ENCODE data around the gene SLC2A1.

DNA sequence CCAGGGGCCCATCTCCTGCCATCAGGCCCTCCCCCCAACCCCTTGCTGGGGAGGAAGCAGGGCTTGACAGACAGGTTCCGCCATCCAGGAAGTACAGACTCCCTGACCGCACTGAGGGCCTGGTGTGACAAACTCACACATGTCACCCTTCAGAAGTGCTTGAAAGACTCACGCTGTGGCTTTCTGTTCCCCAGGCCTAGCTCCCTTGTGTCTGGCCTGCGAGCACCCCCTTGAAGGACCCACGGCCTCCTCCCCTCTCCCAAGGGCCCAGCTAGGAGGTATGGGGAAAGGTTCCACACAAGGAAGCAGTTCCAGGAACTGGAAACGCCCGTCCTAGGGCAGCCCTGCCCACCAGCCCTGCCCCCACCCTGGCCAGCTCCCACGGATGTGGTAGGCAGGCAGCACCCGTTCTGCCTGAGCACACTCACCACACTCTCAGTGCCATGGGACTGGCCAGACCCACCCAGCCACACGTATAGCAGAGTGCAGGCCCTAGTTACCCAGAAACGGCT lies 26.7 kb downstream of the SLC2A1 start:
- TF ChIP-seq, protein P1, sequence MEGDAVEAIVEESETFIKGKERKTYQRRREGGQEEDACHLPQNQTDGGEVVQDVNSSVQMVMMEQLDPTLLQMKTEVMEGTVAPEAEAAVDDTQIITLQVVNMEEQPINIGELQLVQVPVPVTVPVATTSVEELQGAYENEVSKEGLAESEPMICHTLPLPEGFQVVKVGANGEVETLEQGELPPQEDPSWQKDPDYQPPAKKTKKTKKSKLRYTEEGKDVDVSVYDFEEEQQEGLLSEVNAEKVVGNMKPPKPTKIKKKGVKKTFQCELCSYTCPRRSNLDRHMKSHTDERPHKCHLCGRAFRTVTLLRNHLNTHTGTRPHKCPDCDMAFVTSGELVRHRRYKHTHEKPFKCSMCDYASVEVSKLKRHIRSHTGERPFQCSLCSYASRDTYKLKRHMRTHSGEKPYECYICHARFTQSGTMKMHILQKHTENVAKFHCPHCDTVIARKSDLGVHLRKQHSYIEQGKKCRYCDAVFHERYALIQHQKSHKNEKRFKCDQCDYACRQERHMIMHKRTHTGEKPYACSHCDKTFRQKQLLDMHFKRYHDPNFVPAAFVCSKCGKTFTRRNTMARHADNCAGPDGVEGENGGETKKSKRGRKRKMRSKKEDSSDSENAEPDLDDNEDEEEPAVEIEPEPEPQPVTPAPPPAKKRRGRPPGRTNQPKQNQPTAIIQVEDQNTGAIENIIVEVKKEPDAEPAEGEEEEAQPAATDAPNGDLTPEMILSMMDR (IDR thresholded peaks at IDR 0.05), result no peak
- no peak for TF ChIP-seq POLR2A (IDR thresholded peaks at IDR 0.05)

Measured in tibial nerve (tissue), 3 donors.